ENCODE data around the gene DYNLL2.

Gene DYNLL2

GRCh38 chr17:58050966-58051365 lies 32.3 kb upstream of the DYNLL2 start:
- no peak overlapping the region for H3K9ac ChIP-seq (ENCODE audit: low read depth in 1 of 2, low read length in 2 of 2)
- H3K4me1 ChIP-seq (ENCODE audit: control insufficient read depth in 1 of 2, insufficient read depth in 2 of 2, low read length in 2 of 2), result no peaks in the 10 kb centered on the region
- H3K36me3 ChIP-seq (ENCODE audit: control insufficient read depth in 1 of 2, insufficient read depth in 2 of 2, low read length in 2 of 2), result no peaks in the 10 kb centered on the region
- H3K4me3 ChIP-seq (ENCODE audit: low read depth in 1 of 2, low read length in 2 of 2), result no peak overlapping the region
- no peaks in the 10 kb centered on the region for H3K27me3 ChIP-seq (ENCODE audit: control insufficient read depth in 1 of 2, insufficient read depth in 2 of 2, low read length in 2 of 2)
- H3K9me3 ChIP-seq (ENCODE audit: control insufficient read depth in 1 of 2, low read length in 2 of 2), result no peaks in the 10 kb centered on the region
- H3K27ac ChIP-seq (ENCODE audit: low read depth, low read length), result no peak overlapping the region

GRCh38 chr17:58051468-58051867 lies 31.8 kb upstream of the DYNLL2 start:
- no peaks in the 10 kb centered on the region for H3K27me3 ChIP-seq (ENCODE audit: control insufficient read depth in 1 of 2, insufficient read depth in 2 of 2, low read length in 2 of 2)
- no peak overlapping the region for H3K9ac ChIP-seq (ENCODE audit: low read depth in 1 of 2, low read length in 2 of 2)
- no peaks in the 10 kb centered on the region for H3K36me3 ChIP-seq (ENCODE audit: control insufficient read depth in 1 of 2, insufficient read depth in 2 of 2, low read length in 2 of 2)
- H3K4me3 ChIP-seq (ENCODE audit: low read depth in 1 of 2, low read length in 2 of 2), result no peak overlapping the region
- H3K27ac ChIP-seq (ENCODE audit: low read depth, low read length), result no peak overlapping the region
- H3K9me3 ChIP-seq (ENCODE audit: control insufficient read depth in 1 of 2, low read length in 2 of 2), result no peaks in the 10 kb centered on the region
- H3K4me1 ChIP-seq (ENCODE audit: control insufficient read depth in 1 of 2, insufficient read depth in 2 of 2, low read length in 2 of 2), result no peaks in the 10 kb centered on the region

GRCh38 chr17:58052407-58052806 lies 30.8 kb upstream of the DYNLL2 start:
- Histone ChIP-seq H3K4me3 (ENCODE audit: low read depth in 1 of 2, low read length in 2 of 2) (no peak overlapping the region), H3K36me3 (ENCODE audit: control insufficient read depth in 1 of 2, insufficient read depth in 2 of 2, low read length in 2 of 2) (no peaks in the 10 kb centered on the region), H3K4me1 (ENCODE audit: control insufficient read depth in 1 of 2, insufficient read depth in 2 of 2, low read length in 2 of 2) (no peaks in the 10 kb centered on the region), H3K9me3 (ENCODE audit: control insufficient read depth in 1 of 2, low read length in 2 of 2) (no peaks in the 10 kb centered on the region), H3K27me3 (ENCODE audit: control insufficient read depth in 1 of 2, insufficient read depth in 2 of 2, low read length in 2 of 2) (no peaks in the 10 kb centered on the region), H3K27ac (ENCODE audit: low read depth, low read length) (no peak overlapping the region), H3K9ac (ENCODE audit: low read depth in 1 of 2, low read length in 2 of 2) (no peak overlapping the region)

- Histone ChIP-seq H3K27me3 (ENCODE audit: control insufficient read depth in 1 of 2, insufficient read depth in 2 of 2, low read length in 2 of 2) (peaks cover 0 to 4% of the 10 kb centered on the region in 2 donors), H3K27ac (ENCODE audit: low read depth, low read length) (no peak overlapping the region)
Measured at GRCh38 chr17:58052945-58053715, 30.1 kb upstream of the DYNLL2 start.

GRCh38 chr17:58054641-58055040 lies 28.6 kb upstream of the DYNLL2 start:
- no peak overlapping the region for H3K4me3 ChIP-seq (ENCODE audit: low read depth in 1 of 2, low read length in 2 of 2)
- no peaks in the 10 kb centered on the region for H3K9me3 ChIP-seq (ENCODE audit: control insufficient read depth in 1 of 2, low read length in 2 of 2)
- no peak overlapping the region for H3K9ac ChIP-seq (ENCODE audit: low read depth in 1 of 2, low read length in 2 of 2)
- H3K27me3 ChIP-seq (ENCODE audit: control insufficient read depth in 1 of 2, insufficient read depth in 2 of 2, low read length in 2 of 2), result peaks cover 0 to 4% of the 10 kb centered on the region in 2 donors
- H3K4me1 ChIP-seq (ENCODE audit: control insufficient read depth in 1 of 2, insufficient read depth in 2 of 2, low read length in 2 of 2), result no peaks in the 10 kb centered on the region
- no peak overlapping the region for H3K27ac ChIP-seq (ENCODE audit: low read depth, low read length)
- no peaks in the 10 kb centered on the region for H3K36me3 ChIP-seq (ENCODE audit: control insufficient read depth in 1 of 2, insufficient read depth in 2 of 2, low read length in 2 of 2)

More at GRCh38 chr17:58052945-58053715, 30.1 kb upstream of the DYNLL2 start:
- Histone ChIP-seq H3K36me3 (ENCODE audit: control insufficient read depth in 1 of 2, insufficient read depth in 2 of 2, low read length in 2 of 2) (no peaks in the 10 kb centered on the region), H3K9ac (ENCODE audit: low read depth in 1 of 2, low read length in 2 of 2) (no peak overlapping the region), H3K4me1 (ENCODE audit: control insufficient read depth in 1 of 2, insufficient read depth in 2 of 2, low read length in 2 of 2) (no peaks in the 10 kb centered on the region), H3K4me3 (ENCODE audit: low read depth in 1 of 2, low read length in 2 of 2) (no peak overlapping the region), H3K9me3 (ENCODE audit: control insufficient read depth in 1 of 2, low read length in 2 of 2) (no peaks in the 10 kb centered on the region)

- Histone ChIP-seq H3K9me3 (ENCODE audit: control insufficient read depth in 1 of 2, low read length in 2 of 2) (no peaks in the 10 kb centered on the region), H3K9ac (ENCODE audit: low read depth in 1 of 2, low read length in 2 of 2) (no peak overlapping the region), H3K27me3 (ENCODE audit: control insufficient read depth in 1 of 2, insufficient read depth in 2 of 2, low read length in 2 of 2) (peaks cover 0 to 4% of the 10 kb centered on the region in 2 donors), H3K27ac (ENCODE audit: low read depth, low read length) (no peak overlapping the region), H3K4me3 (ENCODE audit: low read depth in 1 of 2, low read length in 2 of 2) (no peak overlapping the region), H3K4me1 (ENCODE audit: control insufficient read depth in 1 of 2, insufficient read depth in 2 of 2, low read length in 2 of 2) (no peaks in the 10 kb centered on the region), H3K36me3 (ENCODE audit: control insufficient read depth in 1 of 2, insufficient read depth in 2 of 2, low read length in 2 of 2) (no peaks in the 10 kb centered on the region)
Measured at GRCh38 chr17:58056476-58056875, 26.7 kb upstream of the DYNLL2 start.

- H3K4me1 ChIP-seq (ENCODE audit: control insufficient read depth in 1 of 2, insufficient read depth in 2 of 2, low read length in 2 of 2), result no peaks in the 10 kb centered on the region
- H3K9me3 ChIP-seq (ENCODE audit: control insufficient read depth in 1 of 2, low read length in 2 of 2), result no peaks in the 10 kb centered on the region
- no peaks in the 10 kb centered on the region for H3K36me3 ChIP-seq (ENCODE audit: control insufficient read depth in 1 of 2, insufficient read depth in 2 of 2, low read length in 2 of 2)
- no peak overlapping the region for H3K4me3 ChIP-seq (ENCODE audit: low read depth in 1 of 2, low read length in 2 of 2)
- H3K27me3 ChIP-seq (ENCODE audit: control insufficient read depth in 1 of 2, insufficient read depth in 2 of 2, low read length in 2 of 2), result peaks cover 0 to 4% of the 10 kb centered on the region in 2 donors
- H3K27ac ChIP-seq (ENCODE audit: low read depth, low read length), result no peak overlapping the region
- H3K9ac ChIP-seq (ENCODE audit: low read depth in 1 of 2, low read length in 2 of 2), result no peak overlapping the region
Measured at GRCh38 chr17:58059141-58059540, 24.1 kb upstream of the DYNLL2 start.

GRCh38 chr17:58060596-58061191 lies 22.5 kb upstream of the DYNLL2 start:
- Histone ChIP-seq H3K9me3 (ENCODE audit: control insufficient read depth in 1 of 2, low read length in 2 of 2) (no peaks in the 10 kb centered on the region), H3K9ac (ENCODE audit: low read depth in 1 of 2, low read length in 2 of 2) (no peak overlapping the region), H3K4me3 (ENCODE audit: low read depth in 1 of 2, low read length in 2 of 2) (no peak overlapping the region), H3K36me3 (ENCODE audit: control insufficient read depth in 1 of 2, insufficient read depth in 2 of 2, low read length in 2 of 2) (no peaks in the 10 kb centered on the region), H3K27me3 (ENCODE audit: control insufficient read depth in 1 of 2, insufficient read depth in 2 of 2, low read length in 2 of 2) (peaks cover 0 to 4% of the 10 kb centered on the region in 2 donors), H3K27ac (ENCODE audit: low read depth, low read length) (no peak overlapping the region), H3K4me1 (ENCODE audit: control insufficient read depth in 1 of 2, insufficient read depth in 2 of 2, low read length in 2 of 2) (no peaks in the 10 kb centered on the region)

- H3K9ac ChIP-seq (ENCODE audit: low read depth in 1 of 2, low read length in 2 of 2), result no peak overlapping the region
- H3K27ac ChIP-seq (ENCODE audit: low read depth, low read length), result no peak overlapping the region
- H3K27me3 ChIP-seq (ENCODE audit: control insufficient read depth in 1 of 2, insufficient read depth in 2 of 2, low read length in 2 of 2), result peaks cover 0 to 4% of the 10 kb centered on the region in 2 donors
- no peaks in the 10 kb centered on the region for H3K36me3 ChIP-seq (ENCODE audit: control insufficient read depth in 1 of 2, insufficient read depth in 2 of 2, low read length in 2 of 2)
- H3K4me3 ChIP-seq (ENCODE audit: low read depth in 1 of 2, low read length in 2 of 2), result no peak overlapping the region
- H3K4me1 ChIP-seq (ENCODE audit: control insufficient read depth in 1 of 2, insufficient read depth in 2 of 2, low read length in 2 of 2), result no peaks in the 10 kb centered on the region
- no peaks in the 10 kb centered on the region for H3K9me3 ChIP-seq (ENCODE audit: control insufficient read depth in 1 of 2, low read length in 2 of 2)
Measured at GRCh38 chr17:58061672-58062071, 21.5 kb upstream of the DYNLL2 start.

GRCh38 chr17:58065238-58065637 lies 18.0 kb upstream of the DYNLL2 start:
- no peaks in the 10 kb centered on the region for H3K9me3 ChIP-seq (ENCODE audit: control insufficient read depth in 1 of 2, low read length in 2 of 2)
- H3K9ac ChIP-seq (ENCODE audit: low read depth in 1 of 2, low read length in 2 of 2), result no peak overlapping the region
- H3K27ac ChIP-seq (ENCODE audit: low read depth, low read length), result no peak overlapping the region
- H3K36me3 ChIP-seq (ENCODE audit: control insufficient read depth in 1 of 2, insufficient read depth in 2 of 2, low read length in 2 of 2), result no peaks in the 10 kb centered on the region
- no peaks in the 10 kb centered on the region for H3K4me1 ChIP-seq (ENCODE audit: control insufficient read depth in 1 of 2, insufficient read depth in 2 of 2, low read length in 2 of 2)
- peaks cover 0 to 5% of the 10 kb centered on the region in 2 donors for H3K27me3 ChIP-seq (ENCODE audit: control insufficient read depth in 1 of 2, insufficient read depth in 2 of 2, low read length in 2 of 2)
- H3K4me3 ChIP-seq (ENCODE audit: low read depth in 1 of 2, low read length in 2 of 2), result no peak overlapping the region

All from duodenal mucosa (tissue), 2 donors.